Placental pericyte (primary cell): ENCODE results near the gene ZDHHC16. TPM values are rescaled to one million over a fixed set of nuclear protein-coding genes. Genes with fewer than 3 reads are reported as not detected.

Source experiments
- small RNA-seq: library from RNA; depleted of rRNA; stranded (forward); fragments of <200 nt; gene quantifications from one replicate; pipeline ENCODE3, GENCODE V24; 2012; ENCODE audit warnings: low replicate concordance
- total RNA-seq: library from RNA; depleted of rRNA; stranded (reverse); fragments of >200 nt; gene quantifications from 2 replicates; pipeline ENCODE4 v1.2.3, GENCODE V29; 2012

Gene ZDHHC16
- total RNA-seq = 55.1 and 92.6 TPM in 2 replicates

DNA sequence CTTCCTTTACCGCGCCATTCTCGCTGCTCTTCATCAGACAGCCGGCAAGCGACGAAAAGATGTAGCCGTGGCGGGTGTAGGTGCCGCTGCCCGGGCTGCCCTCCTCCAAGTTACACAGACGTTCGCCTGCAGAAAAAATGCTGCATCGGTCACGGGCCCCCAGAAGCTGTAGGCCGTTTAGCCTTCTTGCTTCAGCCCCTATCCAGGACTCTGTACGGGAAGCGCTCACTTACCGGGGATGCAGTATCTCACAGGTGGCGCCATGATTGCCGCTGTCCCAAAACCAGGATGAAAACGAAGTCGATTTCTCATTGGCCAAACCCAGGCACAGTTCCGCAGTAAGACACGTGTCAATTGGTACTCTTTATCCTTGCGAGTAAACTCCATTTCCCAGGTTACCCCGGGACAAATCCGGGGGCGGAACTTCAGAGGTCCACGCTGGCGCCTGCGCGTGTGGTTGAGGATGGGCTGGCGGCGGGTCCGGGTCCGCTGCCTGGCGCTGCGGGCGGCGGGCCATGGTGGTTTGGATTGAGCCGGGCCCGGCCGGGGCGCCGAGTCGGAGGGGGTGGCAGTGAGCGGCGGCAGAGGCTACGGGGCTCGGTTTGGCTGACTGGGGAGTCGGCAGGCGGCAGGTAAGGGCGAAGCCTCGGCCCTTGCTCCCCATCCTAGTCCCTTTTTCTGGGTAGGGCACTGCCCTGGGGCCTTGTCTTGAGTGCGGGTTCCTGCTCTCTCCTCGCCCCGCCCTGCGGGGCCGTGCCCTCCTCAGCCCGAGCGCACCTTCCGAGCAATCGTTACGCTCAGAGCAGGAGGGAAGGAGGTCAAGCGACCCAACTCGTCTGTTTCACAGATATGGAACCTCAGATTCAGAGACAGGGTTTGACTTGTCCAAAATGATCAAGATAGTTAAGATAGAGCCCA is at the start of gene ZDHHC16, which contains the start of gene EXOSC1:
Gene ZDHHC16 (plus strand): TSS at position 454 of the 918 bp plus-strand sequence. CDS start 5,501 bp downstream, outside the sequence.
Gene EXOSC1 (minus strand): TSS at position 285 of the 918 bp plus-strand sequence. CDS start 21 bp downstream, at position 264.

DNA sequence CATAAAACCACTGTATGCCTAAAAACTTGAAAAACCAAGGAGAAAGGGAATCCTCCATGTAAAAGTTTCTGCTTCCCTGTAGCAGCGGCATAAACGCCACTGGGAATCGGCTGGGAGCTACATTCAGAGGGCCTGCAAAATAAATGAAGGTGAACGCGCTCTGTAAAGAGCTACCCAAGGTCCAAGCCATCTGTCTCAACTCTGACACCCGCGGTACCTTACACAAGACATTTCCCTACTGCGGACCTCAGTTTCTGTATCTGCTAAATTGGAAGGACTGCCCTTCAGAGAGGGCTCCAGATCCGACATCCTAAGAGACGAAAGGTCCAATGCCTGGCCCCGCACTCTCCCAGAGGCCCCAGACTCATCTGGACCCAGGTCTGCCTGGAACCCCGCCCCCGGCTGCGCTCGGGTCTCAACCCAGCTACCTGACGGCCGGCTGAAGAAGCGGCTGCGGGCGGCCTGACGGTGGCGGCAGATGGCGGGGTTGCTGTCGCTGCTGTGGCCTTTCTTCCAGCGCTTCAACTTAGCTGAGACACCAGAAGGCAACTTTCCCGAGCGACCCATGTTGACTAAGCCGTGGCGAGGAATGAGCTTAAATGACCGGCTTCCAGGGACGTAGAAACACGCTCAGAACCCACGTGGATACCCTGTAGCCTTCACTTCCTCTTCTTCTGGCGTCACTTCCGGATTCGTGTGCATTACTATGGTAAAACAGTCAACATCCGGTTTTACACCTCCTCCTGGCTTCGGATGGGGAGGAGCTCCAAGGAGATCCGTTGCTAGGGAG is 45.1 kb upstream of the ZDHHC16 start, which contains the start of gene RRP12:
Gene RRP12 (minus strand): TSS at position 676 of the 790 bp plus-strand sequence. CDS start 109 bp downstream, at position 567.

GRCh38 chr10:97425964-97426775 is 19.8 kb upstream of the ZDHHC16 start, which contains the start of gene PGAM1:
Gene PGAM1 (plus strand): TSS chr10:97426191. CDS start chr10:97426308, 117 bp downstream.

GRCh38 chr10:97498076-97498840 is 52.3 kb downstream of the ZDHHC16 start, which contains the start of gene MMS19:
Gene MMS19 (minus strand): TSS chr10:97498422. CDS start chr10:97498384, 38 bp downstream.

GRCh38 chr10:97498841-97499560 is 53.0 kb downstream of the ZDHHC16 start, which contains the start of gene UBTD1:
Gene UBTD1 (plus strand): TSS chr10:97498924. CDS start chr10:97499204, 280 bp downstream.

Small RNA genes within 50 kb of the gene (small RNA-seq; reads per million reads assigned to genes)
- not detected for gene RF00019

Other genes starting within 250 kb of the ZDHHC16 start
- gene ARHGAP19, start 153.5 kb upstream of the ZDHHC16 start, total RNA-seq = 2.8 and 15.2 TPM in 2 replicates
- 0.86 and 1.8 TPM in 2 replicates for gene FRAT1, start 126.9 kb upstream of the ZDHHC16 start, total RNA-seq
- gene FRAT2, start 111.4 kb upstream of the ZDHHC16 start, total RNA-seq = 3.9 and 6.0 TPM in 2 replicates
- 31.1 and 50.0 TPM in 2 replicates for gene RRP12, start 44.8 kb upstream of the ZDHHC16 start, total RNA-seq
- 274 and 654 TPM in 2 replicates for gene PGAM1, start 20.0 kb upstream of the ZDHHC16 start, total RNA-seq
- gene EXOSC1, start 169 bp upstream of the ZDHHC16 start, total RNA-seq = 48.1 and 54.1 TPM in 2 replicates
- 66.7 and 102 TPM in 2 replicates for gene MMS19, start 52.2 kb downstream of the ZDHHC16 start, total RNA-seq
- gene UBTD1, start 52.7 kb downstream of the ZDHHC16 start, total RNA-seq = 41.6 and 54.0 TPM in 2 replicates
- gene ANKRD2, start 126.6 kb downstream of the ZDHHC16 start, total RNA-seq = not detected in 2 replicates
- 0.14 and 0.44 TPM in 2 replicates for gene HOGA1, start 138.2 kb downstream of the ZDHHC16 start, total RNA-seq
- not detected in 2 replicates for gene C10orf62, start 143.5 kb downstream of the ZDHHC16 start, total RNA-seq
- gene MORN4, start 187.3 kb downstream of the ZDHHC16 start, total RNA-seq = 4.6 and 5.7 TPM in 2 replicates
- gene PI4K2A, start 194.5 kb downstream of the ZDHHC16 start, total RNA-seq = 29.5 and 30.2 TPM in 2 replicates
- 18.2 and 55.8 TPM in 2 replicates for gene AVPI1, start 241.1 kb downstream of the ZDHHC16 start, total RNA-seq